Measurements from ENCODE around the gene LRP1B.

The LRP1B gene

DNA sequence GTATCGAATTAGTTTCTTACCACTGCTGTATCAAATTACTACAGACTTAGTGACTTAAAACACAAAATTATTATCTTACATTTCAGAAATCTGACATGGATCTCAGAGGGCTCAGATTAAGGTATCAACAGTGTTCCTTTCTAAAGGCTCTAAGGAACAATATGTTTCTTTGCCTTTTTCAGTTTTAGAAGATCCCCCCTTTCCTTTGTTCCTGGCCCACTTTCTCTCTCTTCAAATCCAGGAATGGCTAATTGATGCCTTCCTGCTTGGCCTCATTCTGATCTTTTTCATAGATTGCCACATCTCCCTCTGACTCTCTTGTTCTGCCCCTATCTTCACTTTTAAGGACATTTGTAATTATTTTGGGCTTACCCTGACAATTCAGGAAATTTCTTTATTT, 65.7 kb downstream of the LRP1B start:
- H3K27me3 ChIP-seq (ENCODE audit: control insufficient read depth in 1 of 2, insufficient read depth in 2 of 2, low read length in 2 of 2), result no peaks in the 10 kb centered on the region
- H3K27ac ChIP-seq (ENCODE audit: low read depth, low read length), result no peak overlapping the region
- H3K9ac ChIP-seq (ENCODE audit: low read length), result no peak overlapping the region
- no peaks in the 10 kb centered on the region for H3K36me3 ChIP-seq (ENCODE audit: insufficient read depth, low read length)
- no peak overlapping the region for H3K4me3 ChIP-seq (ENCODE audit: low read depth in 1 of 2, low read length in 2 of 2)
- H3K4me1 ChIP-seq (ENCODE audit: insufficient read depth, low read length), result no peaks in the 10 kb centered on the region
- no peaks in the 10 kb centered on the region for H3K9me3 ChIP-seq (ENCODE audit: low read length)

DNA sequence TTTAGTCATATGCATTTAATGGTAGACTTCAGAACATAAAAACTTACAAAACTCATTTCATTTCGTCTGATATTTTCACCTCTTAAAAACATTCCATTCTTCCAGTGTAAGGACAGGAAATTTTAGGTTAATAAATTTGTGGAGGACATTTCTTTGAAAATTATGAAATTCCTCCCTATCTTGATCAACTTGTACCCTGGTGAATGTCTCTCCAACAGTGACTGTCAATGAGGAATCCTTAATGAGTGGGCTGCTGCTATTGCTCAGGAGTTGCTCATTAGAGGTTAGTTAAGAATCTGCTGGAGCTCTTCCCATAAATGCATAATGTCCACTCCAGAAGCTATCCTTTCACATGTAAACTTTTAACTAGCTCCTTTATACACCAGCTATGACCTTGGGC, 69.1 kb downstream of the LRP1B start:
- Histone ChIP-seq H3K9me3 (ENCODE audit: low read length) (no peaks in the 10 kb centered on the region), H3K36me3 (ENCODE audit: insufficient read depth, low read length) (no peaks in the 10 kb centered on the region), H3K27ac (ENCODE audit: low read depth, low read length) (no peak overlapping the region), H3K4me1 (ENCODE audit: insufficient read depth, low read length) (no peaks in the 10 kb centered on the region), H3K9ac (ENCODE audit: low read length) (no peak overlapping the region), H3K27me3 (ENCODE audit: control insufficient read depth in 1 of 2, insufficient read depth in 2 of 2, low read length in 2 of 2) (no peaks in the 10 kb centered on the region), H3K4me3 (ENCODE audit: low read depth in 1 of 2, low read length in 2 of 2) (no peak overlapping the region)

DNA sequence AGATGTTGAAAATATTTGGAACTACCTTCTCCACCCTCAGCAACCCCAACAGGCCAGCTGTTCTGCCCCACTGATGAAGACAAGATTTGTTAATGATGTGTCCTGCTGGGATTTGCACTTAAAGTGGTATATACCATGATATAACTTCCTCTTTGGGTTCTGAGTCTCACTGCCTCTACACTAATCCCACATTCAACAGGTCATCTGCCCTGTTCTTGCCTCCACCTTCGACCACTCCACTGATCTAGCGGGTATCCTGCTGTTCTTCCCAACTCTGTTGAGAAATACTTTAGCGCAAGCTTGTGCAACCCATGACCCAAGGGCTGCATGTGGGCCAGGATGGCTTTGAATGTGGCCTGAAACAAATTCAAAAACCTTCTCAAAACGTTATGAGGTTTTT, 72.7 kb downstream of the LRP1B start:
- Histone ChIP-seq H3K4me3 (ENCODE audit: low read depth in 1 of 2, low read length in 2 of 2) (no peak overlapping the region), H3K27me3 (ENCODE audit: control insufficient read depth in 1 of 2, insufficient read depth in 2 of 2, low read length in 2 of 2) (no peaks in the 10 kb centered on the region), H3K4me1 (ENCODE audit: insufficient read depth, low read length) (no peaks in the 10 kb centered on the region), H3K27ac (ENCODE audit: low read depth, low read length) (no peak overlapping the region), H3K36me3 (ENCODE audit: insufficient read depth, low read length) (no peaks in the 10 kb centered on the region), H3K9ac (ENCODE audit: low read length) (no peak overlapping the region), H3K9me3 (ENCODE audit: low read length) (no peaks in the 10 kb centered on the region)

DNA sequence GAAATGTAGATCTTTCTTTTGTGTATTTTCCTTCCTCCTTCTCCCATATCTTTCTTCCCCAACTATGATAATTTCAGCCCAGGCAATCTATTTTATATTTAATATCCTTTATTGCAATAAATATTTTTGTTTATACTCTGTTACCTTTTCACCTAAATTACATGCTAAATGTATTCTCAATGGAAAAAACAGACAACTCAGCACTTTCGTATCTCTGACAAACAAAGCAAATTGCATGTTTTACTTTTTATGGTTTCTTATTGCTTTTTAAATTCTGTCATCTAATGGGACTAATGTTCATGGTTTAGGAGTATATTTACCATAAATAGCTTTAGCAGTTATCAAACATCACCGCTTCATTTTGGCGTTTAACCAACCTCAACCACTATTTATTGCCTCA, 74.0 kb downstream of the LRP1B start:
- no peaks in the 10 kb centered on the region for H3K9me3 ChIP-seq (ENCODE audit: low read length)
- no peaks in the 10 kb centered on the region for H3K4me1 ChIP-seq (ENCODE audit: insufficient read depth, low read length)
- no peaks in the 10 kb centered on the region for H3K27me3 ChIP-seq (ENCODE audit: control insufficient read depth in 1 of 2, insufficient read depth in 2 of 2, low read length in 2 of 2)
- H3K4me3 ChIP-seq (ENCODE audit: low read depth in 1 of 2, low read length in 2 of 2), result no peak overlapping the region
- no peak overlapping the region for H3K9ac ChIP-seq (ENCODE audit: low read length)
- no peak overlapping the region for H3K27ac ChIP-seq (ENCODE audit: low read depth, low read length)
- no peaks in the 10 kb centered on the region for H3K36me3 ChIP-seq (ENCODE audit: insufficient read depth, low read length)

DNA sequence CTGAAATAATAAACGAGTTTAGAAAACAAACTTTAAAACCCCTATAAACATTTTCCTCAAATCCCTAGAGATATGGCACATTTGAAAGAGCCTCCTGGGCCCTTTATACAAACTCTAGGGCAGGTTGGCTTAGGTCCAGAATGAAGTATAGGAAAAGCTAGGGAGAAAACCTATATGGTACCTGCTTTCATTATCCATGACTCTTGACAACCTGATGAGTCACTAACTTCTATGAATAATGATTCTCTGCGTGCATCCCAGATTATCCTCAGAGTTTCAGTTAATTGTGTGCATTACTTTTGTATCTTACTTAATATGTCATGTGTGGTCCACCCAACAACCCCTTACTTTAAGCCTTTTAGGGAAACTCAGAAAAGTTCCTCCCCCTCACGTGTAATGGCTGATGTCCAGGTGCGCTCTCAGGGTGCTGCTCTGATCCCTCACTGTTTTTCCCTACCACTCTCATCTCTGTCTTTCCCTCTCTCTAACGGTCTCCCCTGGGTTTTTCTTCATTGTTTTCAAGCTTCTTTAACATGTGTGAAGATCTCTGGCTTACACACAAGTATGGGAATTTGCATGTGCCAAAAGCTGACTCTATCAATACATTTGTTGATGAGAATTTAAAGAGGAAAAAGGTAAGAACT, 78.5 kb downstream of the LRP1B start:
- Histone ChIP-seq H3K4me3 (ENCODE audit: low read depth in 1 of 2, low read length in 2 of 2) (no peak overlapping the region), H3K27me3 (ENCODE audit: control insufficient read depth in 1 of 2, insufficient read depth in 2 of 2, low read length in 2 of 2) (no peaks in the 10 kb centered on the region)

DNA sequence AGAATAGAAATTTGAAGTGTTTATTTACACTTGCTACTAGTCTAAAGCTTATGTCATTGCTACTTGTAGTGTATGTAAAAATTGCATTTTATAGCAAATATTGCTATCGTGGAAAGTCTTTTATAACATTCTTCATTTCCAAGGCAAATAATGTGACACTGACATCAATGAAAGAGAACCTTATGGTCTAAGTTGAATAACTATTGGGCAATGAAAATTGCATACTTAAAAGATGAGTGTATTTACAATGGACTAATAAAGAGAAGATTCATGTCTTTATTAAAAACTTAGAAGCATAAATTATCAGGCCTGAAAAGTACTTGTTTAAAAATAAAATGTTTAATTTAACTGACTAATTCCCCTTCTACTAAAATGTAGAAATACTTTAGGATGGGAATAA, 82.2 kb downstream of the LRP1B start:
- H3K9ac ChIP-seq (ENCODE audit: low read length), result no peak overlapping the region
- no peaks in the 10 kb centered on the region for H3K9me3 ChIP-seq (ENCODE audit: low read length)
- no peaks in the 10 kb centered on the region for H3K27me3 ChIP-seq (ENCODE audit: control insufficient read depth in 1 of 2, insufficient read depth in 2 of 2, low read length in 2 of 2)
- no peaks in the 10 kb centered on the region for H3K4me1 ChIP-seq (ENCODE audit: insufficient read depth, low read length)
- H3K36me3 ChIP-seq (ENCODE audit: insufficient read depth, low read length), result no peaks in the 10 kb centered on the region
- no peak overlapping the region for H3K27ac ChIP-seq (ENCODE audit: low read depth, low read length)
- H3K4me3 ChIP-seq (ENCODE audit: low read depth in 1 of 2, low read length in 2 of 2), result no peak overlapping the region

More for the DNA sequence above, 78.5 kb downstream of the LRP1B start:
- no peaks in the 10 kb centered on the region for H3K9me3 ChIP-seq (ENCODE audit: low read length)
- no peak overlapping the region for H3K27ac ChIP-seq (ENCODE audit: low read depth, low read length)
- H3K4me1 ChIP-seq (ENCODE audit: insufficient read depth, low read length), result no peaks in the 10 kb centered on the region
- no peaks in the 10 kb centered on the region for H3K36me3 ChIP-seq (ENCODE audit: insufficient read depth, low read length)
- no peak overlapping the region for H3K9ac ChIP-seq (ENCODE audit: low read length)

DNA sequence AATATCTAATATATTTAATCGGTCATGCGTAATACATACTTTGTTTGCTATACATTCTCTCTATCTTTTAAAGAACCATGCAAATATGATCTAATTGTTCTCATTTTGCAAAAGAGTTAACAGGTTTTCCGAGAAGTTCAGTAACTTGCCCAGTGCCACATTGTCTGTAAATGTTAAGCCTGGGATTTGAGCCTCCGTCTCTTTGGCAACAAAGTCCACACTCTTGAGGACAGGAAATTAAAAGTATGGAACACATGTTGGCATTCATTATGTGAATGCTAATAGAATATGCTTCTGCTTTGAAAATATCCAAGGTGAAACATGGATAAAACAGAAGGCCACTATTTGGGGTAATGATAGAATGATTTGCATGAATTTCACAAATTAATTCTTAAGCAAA, 85.2 kb downstream of the LRP1B start:
- H3K4me3 ChIP-seq (ENCODE audit: low read depth in 1 of 2, low read length in 2 of 2), result no peak overlapping the region
- H3K9ac ChIP-seq (ENCODE audit: low read length), result no peak overlapping the region
- H3K9me3 ChIP-seq (ENCODE audit: low read length), result no peaks in the 10 kb centered on the region
- no peaks in the 10 kb centered on the region for H3K4me1 ChIP-seq (ENCODE audit: insufficient read depth, low read length)
- H3K27ac ChIP-seq (ENCODE audit: low read depth, low read length), result no peak overlapping the region
- H3K27me3 ChIP-seq (ENCODE audit: control insufficient read depth in 1 of 2, insufficient read depth in 2 of 2, low read length in 2 of 2), result no peaks in the 10 kb centered on the region
- no peaks in the 10 kb centered on the region for H3K36me3 ChIP-seq (ENCODE audit: insufficient read depth, low read length)

DNA sequence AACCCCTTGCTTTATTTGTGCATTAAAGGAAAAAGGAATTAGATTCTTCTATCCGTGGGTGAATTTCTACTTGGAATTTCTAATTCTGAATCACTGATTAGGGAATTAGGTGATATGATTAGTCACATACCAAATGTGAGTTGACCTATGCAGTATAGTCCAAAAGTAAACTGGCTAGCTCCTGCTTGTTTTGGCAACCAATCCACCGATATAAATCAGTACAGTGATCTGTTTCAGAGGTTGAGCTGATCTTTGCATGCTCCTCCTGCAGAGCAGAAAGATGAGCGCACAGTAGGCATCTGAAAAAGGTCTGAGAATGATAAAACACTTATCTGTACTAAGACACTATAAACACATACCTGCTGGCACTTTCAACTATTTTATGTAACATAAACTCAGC, 86.6 kb downstream of the LRP1B start:
- H3K9ac ChIP-seq (ENCODE audit: low read length), result no peak overlapping the region
- H3K36me3 ChIP-seq (ENCODE audit: insufficient read depth, low read length), result no peaks in the 10 kb centered on the region
- H3K9me3 ChIP-seq (ENCODE audit: low read length), result no peaks in the 10 kb centered on the region
- H3K27ac ChIP-seq (ENCODE audit: low read depth, low read length), result no peak overlapping the region
- H3K4me1 ChIP-seq (ENCODE audit: insufficient read depth, low read length), result no peaks in the 10 kb centered on the region
- no peak overlapping the region for H3K4me3 ChIP-seq (ENCODE audit: low read depth in 1 of 2, low read length in 2 of 2)
- no peaks in the 10 kb centered on the region for H3K27me3 ChIP-seq (ENCODE audit: control insufficient read depth in 1 of 2, insufficient read depth in 2 of 2, low read length in 2 of 2)

DNA sequence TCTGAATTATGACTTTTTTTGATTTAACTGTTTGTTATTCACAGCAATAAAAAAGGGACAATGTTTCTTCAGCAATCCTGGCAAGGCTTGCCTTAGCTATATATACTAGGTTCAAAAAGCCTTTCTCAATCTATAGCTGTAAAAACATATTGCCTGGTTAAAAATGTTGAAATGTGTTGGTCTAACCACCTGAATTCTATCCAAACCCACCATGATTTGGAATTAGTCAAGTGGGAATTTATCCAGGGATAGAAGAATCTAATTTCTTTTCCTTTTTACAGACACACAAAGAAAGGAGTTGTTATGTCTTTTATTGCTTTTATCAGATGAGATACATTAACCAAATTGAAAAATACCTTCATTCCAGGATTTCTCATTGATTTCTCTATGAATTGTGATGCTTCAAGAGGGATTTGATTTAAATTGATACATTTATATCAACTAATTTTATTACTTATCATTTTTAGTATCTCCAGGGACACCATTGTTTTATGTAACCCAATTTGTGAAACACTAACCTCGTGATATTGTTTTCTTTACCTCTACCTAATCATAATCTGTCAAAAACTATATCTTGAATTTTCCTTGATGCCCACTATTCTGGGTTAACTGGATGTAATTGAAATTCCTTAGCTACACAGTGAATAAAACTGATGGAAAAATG, 88.1 kb downstream of the LRP1B start:
- H3K36me3 ChIP-seq (ENCODE audit: insufficient read depth, low read length), result no peaks in the 10 kb centered on the region
- H3K4me3 ChIP-seq (ENCODE audit: low read depth in 1 of 2, low read length in 2 of 2), result no peak overlapping the region
- no peaks in the 10 kb centered on the region for H3K9me3 ChIP-seq (ENCODE audit: low read length)
- H3K27ac ChIP-seq (ENCODE audit: low read depth, low read length), result no peak overlapping the region
- no peak overlapping the region for H3K9ac ChIP-seq (ENCODE audit: low read length)
- no peaks in the 10 kb centered on the region for H3K27me3 ChIP-seq (ENCODE audit: control insufficient read depth in 1 of 2, insufficient read depth in 2 of 2, low read length in 2 of 2)
- no peaks in the 10 kb centered on the region for H3K4me1 ChIP-seq (ENCODE audit: insufficient read depth, low read length)

DNA sequence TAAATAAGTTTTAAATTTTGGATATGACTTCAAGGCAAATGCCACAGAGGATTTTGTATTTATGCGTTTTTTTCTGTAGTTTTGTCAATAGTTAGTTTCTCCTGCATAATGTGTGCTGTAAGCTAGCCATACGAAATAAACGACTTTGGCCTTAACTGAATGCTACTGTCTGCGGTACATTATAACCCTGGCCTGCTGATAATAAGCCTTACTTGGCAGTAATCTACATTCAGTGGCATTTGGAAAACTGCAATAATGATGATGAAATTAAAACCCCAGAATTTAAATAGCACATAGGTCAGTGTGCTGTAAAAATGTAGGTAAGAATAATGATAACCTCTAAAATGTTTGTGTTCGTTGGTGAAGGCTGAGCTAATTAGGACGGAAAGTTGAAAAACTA, 88.8 kb downstream of the LRP1B start:
- H3K36me3 ChIP-seq (ENCODE audit: insufficient read depth, low read length), result no peaks in the 10 kb centered on the region
- H3K27me3 ChIP-seq (ENCODE audit: control insufficient read depth in 1 of 2, insufficient read depth in 2 of 2, low read length in 2 of 2), result no peaks in the 10 kb centered on the region
- no peaks in the 10 kb centered on the region for H3K4me1 ChIP-seq (ENCODE audit: insufficient read depth, low read length)
- H3K9me3 ChIP-seq (ENCODE audit: low read length), result no peaks in the 10 kb centered on the region
- no peak overlapping the region for H3K9ac ChIP-seq (ENCODE audit: low read length)
- no peak overlapping the region for H3K27ac ChIP-seq (ENCODE audit: low read depth, low read length)
- H3K4me3 ChIP-seq (ENCODE audit: low read depth in 1 of 2, low read length in 2 of 2), result no peak overlapping the region

DNA sequence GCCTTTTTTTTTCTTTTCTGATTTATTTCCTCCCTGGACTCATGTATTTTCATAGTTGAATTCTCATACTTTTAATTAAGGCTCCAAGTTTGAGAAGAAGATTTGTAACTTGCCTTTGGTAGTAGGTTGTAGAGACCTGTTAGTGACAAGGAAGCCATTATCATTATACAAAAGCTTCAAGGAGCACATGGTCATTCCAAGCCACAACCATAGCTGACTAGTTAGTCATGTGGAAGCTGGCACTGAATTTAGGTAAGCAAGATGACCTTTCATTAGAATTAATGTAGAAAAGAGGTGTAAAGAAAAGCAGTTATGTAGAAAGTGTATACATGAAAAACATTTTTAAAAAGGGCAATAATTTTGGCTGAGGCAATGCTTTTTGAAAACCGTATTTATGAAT, 89.7 kb downstream of the LRP1B start:
- Histone ChIP-seq H3K4me1 (ENCODE audit: insufficient read depth, low read length) (no peaks in the 10 kb centered on the region), H3K36me3 (ENCODE audit: insufficient read depth, low read length) (no peaks in the 10 kb centered on the region), H3K9me3 (ENCODE audit: low read length) (no peaks in the 10 kb centered on the region), H3K9ac (ENCODE audit: low read length) (no peak overlapping the region), H3K27me3 (ENCODE audit: control insufficient read depth in 1 of 2, insufficient read depth in 2 of 2, low read length in 2 of 2) (no peaks in the 10 kb centered on the region), H3K4me3 (ENCODE audit: low read depth in 1 of 2, low read length in 2 of 2) (no peak overlapping the region), H3K27ac (ENCODE audit: low read depth, low read length) (no peak overlapping the region)

DNA sequence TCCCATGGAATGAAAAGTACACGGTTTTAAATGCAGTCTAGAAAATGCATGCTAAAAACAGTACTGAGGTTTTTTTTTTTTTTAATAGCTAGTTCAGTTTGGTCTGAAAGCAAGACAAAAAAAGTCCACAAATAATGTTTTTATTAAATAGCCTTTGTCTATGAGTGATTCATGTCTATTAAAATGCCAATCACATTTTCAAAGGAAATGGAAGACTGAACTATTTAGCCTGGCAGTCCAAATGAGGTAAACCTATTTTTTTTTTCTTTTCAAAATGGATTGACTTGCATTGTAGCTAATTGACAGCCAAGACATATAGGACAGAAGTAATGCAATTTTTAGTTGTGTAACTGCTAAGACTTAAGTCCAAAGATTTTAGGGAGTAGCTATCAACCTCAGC, 90.3 kb downstream of the LRP1B start:
- Histone ChIP-seq H3K9ac (ENCODE audit: low read length) (no peak overlapping the region), H3K27ac (ENCODE audit: low read depth, low read length) (no peak overlapping the region), H3K9me3 (ENCODE audit: low read length) (no peaks in the 10 kb centered on the region), H3K36me3 (ENCODE audit: insufficient read depth, low read length) (no peaks in the 10 kb centered on the region), H3K4me1 (ENCODE audit: insufficient read depth, low read length) (no peaks in the 10 kb centered on the region), H3K27me3 (ENCODE audit: control insufficient read depth in 1 of 2, insufficient read depth in 2 of 2, low read length in 2 of 2) (no peaks in the 10 kb centered on the region), H3K4me3 (ENCODE audit: low read depth in 1 of 2, low read length in 2 of 2) (no peak overlapping the region)
